Pulmonary artery endothelial cell (primary cell): ENCODE measurements around the gene PDE11A. TPM values are rescaled to one million over a fixed set of nuclear protein-coding genes. Genes with fewer than 3 reads are reported as not detected.
"Not testable (repeated sequence)": the region's sequence is repeated elsewhere in the genome, so short reads cannot be mapped to it uniquely, and the experiment has no call there.

Experiments used
- DNase-seq: peaks from one replicate; pipeline ENCODE4 v3.0.0-alpha.2; 2011; ENCODE audit warnings: low read depth, low spot score
- total RNA-seq: library from RNA; depleted of rRNA; stranded (reverse); fragments of >200 nt; gene quantifications from 2 replicates; pipeline ENCODE4 v1.2.3, GENCODE V29; 2014

The PDE11A gene
- total RNA-seq, 1 donor from 2014 or later: under 0.01 TPM

- DNase-seq: no peak
Measured at GRCh38 chr2:178074123-178075005, 1.8 kb upstream of the PDE11A start.

DNA sequence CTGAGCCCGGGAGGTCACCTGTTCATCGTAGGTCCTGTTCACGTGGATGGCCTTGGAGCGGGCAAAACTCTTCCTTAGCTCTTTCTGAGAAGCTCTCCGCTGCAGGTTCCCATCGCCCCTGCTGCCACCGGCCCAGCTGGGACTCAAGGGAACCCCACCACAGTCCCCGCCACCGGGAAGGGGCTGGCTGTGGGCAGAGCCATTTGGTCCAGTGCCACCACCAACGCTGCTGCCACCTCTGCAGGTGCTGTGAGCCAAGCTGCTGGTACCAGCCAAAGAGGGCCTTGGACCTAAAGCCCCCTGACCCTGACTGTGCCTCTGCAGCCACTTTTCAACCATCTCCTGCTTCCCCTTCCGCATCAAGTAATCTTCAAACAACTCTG lies 586 bp downstream of the PDE11A start:
- DNase-seq: no peak

- no peak for DNase-seq
Measured at GRCh38 chr2:178070824-178071223, 1.8 kb downstream of the PDE11A start.

DNA sequence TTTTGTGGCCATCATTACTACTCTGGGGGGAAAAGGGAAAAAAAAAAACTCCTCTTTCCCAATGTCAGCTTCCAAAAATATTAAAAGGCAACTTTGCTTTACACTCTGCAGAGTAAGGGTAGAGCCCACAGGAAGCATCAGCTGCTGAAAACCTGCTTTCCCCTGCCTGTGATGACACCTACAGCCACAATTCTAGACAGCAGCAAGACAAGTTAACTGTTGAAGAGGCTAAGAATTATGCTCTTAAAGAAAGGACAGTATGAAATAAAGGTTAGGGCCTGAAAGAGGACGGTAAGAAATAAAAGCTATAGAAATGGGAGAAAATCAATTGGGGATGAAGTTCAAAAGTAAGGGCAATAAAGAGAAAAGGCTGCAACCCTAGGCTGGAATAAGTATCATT lies 3.0 kb downstream of the PDE11A start:
- DNase-seq: no peak

DNA sequence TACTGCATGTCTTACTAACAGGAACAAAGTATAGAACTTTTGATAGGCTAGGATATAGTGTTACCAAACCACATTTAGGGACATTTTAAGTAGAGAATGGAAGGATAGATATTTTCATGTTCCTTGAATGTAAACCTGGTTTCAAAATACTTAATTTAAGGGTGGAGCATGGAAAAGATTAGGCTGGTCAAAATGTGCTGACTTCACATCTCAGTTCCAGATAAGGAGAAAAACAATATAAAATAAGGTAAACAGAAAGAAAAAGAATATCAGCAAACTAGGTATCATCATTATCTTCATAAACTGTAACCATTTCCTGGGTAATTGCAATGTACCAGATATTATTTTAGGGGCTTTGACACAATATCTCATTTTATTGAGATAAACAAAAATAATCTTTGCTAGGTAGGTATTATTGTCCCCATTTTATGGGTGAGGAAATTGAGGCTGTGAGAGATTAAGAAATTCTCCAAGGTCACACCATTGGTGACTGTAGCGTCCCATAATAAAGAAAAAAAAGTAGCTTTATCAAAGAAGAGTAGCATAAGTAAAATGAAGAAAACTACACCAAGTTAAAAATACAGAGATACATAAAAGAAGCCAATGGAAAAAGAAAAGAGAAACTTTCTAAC lies 3.6 kb downstream of the PDE11A start:
- no peak for DNase-seq

DNA sequence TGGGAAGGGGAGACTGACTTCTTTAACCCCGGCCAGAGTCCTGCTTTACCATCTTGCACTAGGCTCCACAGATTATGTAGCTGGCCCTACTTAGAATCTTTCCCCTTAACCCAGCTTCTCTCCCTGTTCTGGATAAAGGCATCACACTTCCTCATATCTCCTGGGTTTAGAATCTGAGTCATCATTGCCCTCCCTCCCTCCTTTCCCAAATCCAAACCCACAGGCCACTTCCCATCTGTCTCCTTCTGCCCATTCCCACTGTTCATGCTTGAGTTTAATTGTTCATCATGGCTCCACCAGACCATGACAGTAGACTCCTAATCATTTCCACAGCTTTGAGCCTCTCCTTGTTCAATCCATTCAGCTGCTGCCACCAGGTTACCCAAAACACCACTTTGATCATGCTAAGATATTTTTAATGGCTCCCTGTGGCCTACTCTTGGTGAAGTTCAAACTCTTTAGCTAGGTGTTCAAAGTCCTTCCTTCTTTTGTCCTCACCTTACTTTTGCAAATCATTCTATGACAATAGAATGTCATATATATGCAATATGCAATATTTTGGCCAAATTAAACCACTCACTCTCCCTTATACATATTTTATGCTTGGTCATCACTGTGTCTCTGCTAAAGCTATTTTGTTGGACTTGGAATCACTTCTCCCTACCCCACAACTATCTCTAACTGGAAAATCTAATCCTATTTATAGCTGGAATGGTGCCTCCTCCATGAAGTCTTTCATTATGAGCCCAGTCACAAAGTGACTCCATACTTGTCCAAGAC lies 5.5 kb downstream of the PDE11A start:
- no peak for DNase-seq

- DNase-seq: no peak
Measured at GRCh38 chr2:178066324-178066723, 6.3 kb downstream of the PDE11A start.

GRCh38 chr2:178059681-178060080 lies 12.9 kb downstream of the PDE11A start:
- DNase-seq: no peak

DNA sequence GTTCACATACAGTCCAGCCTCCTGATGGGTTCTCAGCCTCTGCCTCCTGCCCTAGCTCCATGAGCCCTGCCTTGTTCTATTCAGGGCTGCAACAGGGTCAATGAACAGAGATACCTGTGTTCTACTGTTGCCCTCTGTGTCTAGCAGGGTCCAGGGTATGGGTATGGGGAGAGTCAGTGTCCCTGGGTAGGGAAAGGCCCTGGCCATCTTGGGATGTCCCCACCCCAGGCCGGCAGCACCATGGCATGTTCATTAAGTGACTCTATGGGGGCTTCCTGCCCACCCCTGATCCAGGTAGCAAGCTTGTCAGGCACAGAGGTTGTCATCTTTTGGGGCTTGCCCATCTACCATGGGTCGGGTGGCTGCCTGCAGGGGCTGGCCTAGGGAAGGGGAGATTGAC lies 13.5 kb downstream of the PDE11A start:
- no peak for DNase-seq

GRCh38 chr2:178057179-178057680 lies 15.3 kb downstream of the PDE11A start:
- no peak for DNase-seq

DNA sequence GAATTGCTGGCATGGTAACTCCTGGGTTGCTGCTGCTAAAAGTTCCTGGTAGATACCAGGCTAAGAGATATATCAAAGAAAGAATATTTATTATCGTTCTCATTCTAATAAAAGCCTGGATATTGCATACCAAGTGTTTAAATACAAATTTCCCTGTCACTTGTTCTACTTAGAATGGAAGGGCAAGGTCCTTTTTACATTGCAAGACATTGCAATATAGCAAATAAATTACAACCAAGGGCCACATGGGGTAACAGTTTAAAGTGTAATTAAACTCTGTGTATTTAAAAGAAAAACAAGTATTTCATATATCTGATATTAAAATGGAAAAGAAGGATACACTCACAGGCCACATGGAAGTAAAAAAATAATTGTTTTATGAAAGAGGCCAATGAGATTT lies 16.2 kb downstream of the PDE11A start:
- no peak for DNase-seq

- not testable (repeated sequence) for DNase-seq
Measured at GRCh38 chr2:178051257-178051656, 21.3 kb downstream of the PDE11A start.

DNA sequence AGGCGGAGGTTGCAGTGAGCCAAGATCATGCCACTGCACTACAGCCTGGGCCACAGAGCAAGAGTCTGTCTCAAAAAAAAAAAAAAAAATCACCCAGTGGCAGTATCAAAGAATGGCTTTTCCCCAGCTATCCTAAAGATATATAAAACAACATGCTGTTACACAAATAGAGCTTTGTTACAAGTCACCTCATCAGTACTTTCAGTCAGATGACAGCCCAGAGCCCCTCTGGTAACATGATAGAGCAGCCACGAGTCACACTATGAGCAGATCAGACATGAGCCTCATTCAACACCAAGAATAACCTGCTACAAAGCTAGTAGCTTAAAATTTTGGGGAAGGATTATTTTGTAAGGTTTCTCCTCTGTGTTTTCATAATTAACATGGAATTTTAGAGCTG lies 25.2 kb downstream of the PDE11A start:
- no peak for DNase-seq

- no peak for DNase-seq
Measured at GRCh38 chr2:178044836-178045235, 27.7 kb downstream of the PDE11A start.

DNA sequence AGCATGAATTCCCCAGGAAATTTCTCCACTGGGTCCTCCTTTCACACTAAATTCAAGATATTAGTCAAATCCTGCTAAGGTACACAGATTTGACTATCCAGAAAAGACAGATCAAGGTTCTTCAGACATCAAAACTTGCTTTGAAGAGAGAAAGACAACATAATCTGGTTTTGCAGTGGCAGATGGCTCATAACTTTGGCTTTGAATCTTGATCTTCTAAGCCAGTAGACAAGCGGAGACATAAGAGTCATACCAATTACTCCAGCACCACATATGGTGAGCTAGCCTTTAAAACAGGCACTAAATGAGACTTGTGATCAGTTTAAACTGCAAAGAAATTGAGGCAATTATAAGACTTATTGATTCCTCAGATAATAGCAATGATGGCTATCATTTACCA lies 29.3 kb downstream of the PDE11A start:
- no peak for DNase-seq

GRCh38 chr2:178033583-178033982 lies 39.0 kb downstream of the PDE11A start:
- DNase-seq: not testable (repeated sequence)

- no peak for DNase-seq
Measured at GRCh38 chr2:178029342-178029741, 43.2 kb downstream of the PDE11A start.

- no peak for DNase-seq
Measured at GRCh38 chr2:178025551-178026185, 46.9 kb downstream of the PDE11A start.

DNA sequence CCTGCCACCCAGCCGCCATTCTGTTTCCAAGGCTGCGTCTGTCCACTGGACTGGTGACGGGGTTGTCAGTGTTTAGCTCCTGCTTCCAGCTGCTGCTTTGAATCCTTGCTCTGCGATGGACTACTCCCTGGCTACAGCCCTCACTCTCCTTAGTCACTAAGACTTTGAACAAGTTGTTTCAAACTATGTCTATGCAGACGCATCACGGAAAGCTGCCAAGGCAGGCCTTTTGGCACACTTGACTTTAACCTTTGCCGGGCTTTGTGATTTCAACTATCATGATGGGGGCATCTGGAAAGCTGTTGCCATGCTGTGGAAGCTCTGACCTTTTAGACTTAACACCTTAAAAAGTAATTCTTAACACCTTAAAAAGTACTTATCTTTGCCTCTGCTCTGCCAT lies 54.4 kb downstream of the PDE11A start:
- DNase-seq: no peak

DNA sequence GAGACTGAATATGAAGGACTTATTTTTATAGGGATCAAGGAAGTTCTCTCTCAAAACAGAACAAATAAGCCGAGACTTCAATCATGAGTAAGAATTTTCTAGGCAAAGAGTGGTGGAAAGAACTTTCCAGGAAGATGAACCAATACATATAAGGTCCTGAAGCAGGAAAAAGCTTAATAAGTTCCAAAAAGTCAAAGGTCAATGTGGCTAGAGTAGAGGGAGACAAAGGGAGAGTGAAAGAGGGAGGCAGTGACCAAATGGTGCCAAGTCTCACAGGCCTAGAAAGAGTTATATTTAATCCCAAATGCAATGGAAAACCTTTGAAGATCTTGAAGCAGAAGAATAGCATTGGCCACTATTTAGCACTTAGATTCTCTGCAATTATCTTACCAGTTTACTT lies 56.0 kb downstream of the PDE11A start:
- DNase-seq: no peak

DNA sequence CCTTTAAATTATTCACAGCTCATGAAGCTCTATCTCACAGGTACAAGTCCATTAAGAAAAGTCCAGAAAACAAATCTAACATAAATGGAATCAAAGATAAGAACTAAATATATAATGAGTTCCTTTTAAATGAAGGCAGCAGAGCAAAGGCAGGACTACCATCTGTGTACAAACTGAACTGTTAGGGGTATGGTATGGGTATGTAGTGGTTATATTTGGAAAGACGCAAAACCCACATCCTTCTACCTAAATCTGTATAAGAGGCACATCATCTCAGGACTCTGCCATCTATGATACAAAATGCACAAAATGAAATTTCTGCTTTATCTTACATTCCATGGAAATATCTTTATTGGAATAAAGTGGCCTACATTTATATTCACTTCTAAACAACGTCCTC lies 59.9 kb downstream of the PDE11A start:
- no peak for DNase-seq

- no peak for DNase-seq
Measured at GRCh38 chr2:178009813-178010212, 62.8 kb downstream of the PDE11A start.
